Esophagus squamous epithelium (tissue), 5 donors: ENCODE measurements around the gene MPI. TPM values are rescaled to one million over a fixed set of nuclear protein-coding genes. Genes with fewer than 3 reads are reported as not detected.

ENCODE experiments used
- DNase-seq: peaks from one replicate; lab custom pipeline; 2025; lab: John Stamatoyannopoulos, UW
- H3K27ac ChIP-seq, 4 donors: fragments of 200-600 bp; sonication (generic); one replicate each; pipeline ENCODE4 v1.5.1; 2016 to 2019; ENCODE audit warnings: mild to moderate bottlenecking in 1 of 4
- H3K27me3 ChIP-seq, 4 donors: fragments of 200-600 bp; sonication (generic); 1 replicate in 3 of 4; 2 replicates in 1 of 4; pipeline versions ENCODE4 v1.5.1 to v1.6.0; 2017 to 2021; ENCODE audit warnings: antibody characterized with exemption in 1 of 4
- H3K36me3 ChIP-seq, 3 donors: fragments of 200-600 bp; sonication (generic); one replicate each; pipeline ENCODE4 v1.5.1; 2016 to 2019
- H3K4me1 ChIP-seq, 3 donors: fragments of 200-600 bp; sonication (generic); one replicate each; pipeline ENCODE4 v1.5.1; 2017 to 2019
- H3K4me3 ChIP-seq, 4 donors: fragments of 200-600 bp; sonication (generic); 1 replicate in 3 of 4; 2 replicates in 1 of 4; pipeline ENCODE4 v1.5.1; 2016 to 2019; ENCODE audit warnings: mild to moderate bottlenecking in 2 of 4, moderate library complexity in 1 of 4
- H3K9me3 ChIP-seq, 3 donors: fragments of 200-600 bp; sonication (generic); one replicate each; pipeline ENCODE4 v1.5.1; 2016 to 2019
- CTCF ChIP-seq, 6 experiments: fragments of 450-650 bp in 4 of 6; fragments of 200-600 bp in 2 of 6; sonication (generic) in 2 of 6; IDR thresholded peaks; one replicate each; pipeline ENCODE4 v1.5.1; 2016 to 2019; ENCODE audit warnings: antibody characterized with exemption in 6 of 6, mild to moderate bottlenecking in 4 of 6, moderate library complexity in 4 of 6
- POLR2A ChIP-seq, 4 donors: fragments of 450-650 bp; IDR thresholded peaks; one replicate each; pipeline ENCODE4 v1.6.1; 2017; ENCODE audit warnings: antibody characterized with exemption in 4 of 4, mild to moderate bottlenecking in 4 of 4, moderate library complexity in 3 of 4
- WGBS, 2 donors: methylation state at CpG; one replicate each; pipeline ENCODE4 v1.1.5; 2018; 5-methylcytosine and 5-hydroxymethylcytosine counted together
- intact Hi-C: fragments of 100-400 bp; cut with DNase I; formaldehyde crosslinking; loops from one replicate; pipeline ENCODE4 v1.15.0; 2022
- total RNA-seq, 4 donors: library from RNA; depleted of rRNA; stranded (reverse); fragments of >200 nt; gene quantifications; one replicate each; pipeline ENCODE4 v1.1.0, GENCODE V29; 2016
- donor health status: DM: yes; HTN: yes; CAD: no.

MPI gene
- total RNA-seq, 4 donors from 2014 or later, result 26.5 to 51.9 (median 47.9) TPM

- peaks cover 5 to 44% (median 10%) of the 10 kb centered on the region in 3 donors for H3K4me1 ChIP-seq
- peak overlapping the region in 1 of 4 donors; percentile 16 for H3K27ac ChIP-seq
- H3K36me3 ChIP-seq, result peaks cover 8 to 88% (median 23%) of the 10 kb centered on the region in 3 donors
- 87 to 97% methylated on average over 4 to 5 of the region's 6 CpGs for WGBS, 2 donors
- no peak overlapping the region for H3K4me3 ChIP-seq
- TF ChIP-seq POLR2A (IDR thresholded peaks at IDR 0.05) (no peak), CTCF (IDR thresholded peaks at IDR 0.05) (no peak)
- H3K9me3 ChIP-seq, result no peaks in the 10 kb centered on the region
- no peak for DNase-seq
- no peaks in the 10 kb centered on the region for H3K27me3 ChIP-seq
- intact Hi-C loops, result no loop called here
Observed at GRCh38 chr15:74895830-74896229, 6.0 kb downstream of the MPI start.

- WGBS, 2 donors, result 70 to 88% methylated on average over 3 of the region's 3 CpGs
Observed at GRCh38 chr15:74896316-74896715, 6.5 kb downstream of the MPI start.

GRCh38 chr15:74897300-74897701 is 7.5 kb downstream of the MPI start:
- H3K9me3 ChIP-seq, result no peaks in the 10 kb centered on the region
- H3K27me3 ChIP-seq, result no peaks in the 10 kb centered on the region
- H3K27ac ChIP-seq, result no peak overlapping the region
- H3K36me3 ChIP-seq, result peaks cover 16 to 90% (median 24%) of the 10 kb centered on the region in 3 donors
- TF ChIP-seq CTCF (IDR thresholded peaks at IDR 0.05) (no peak), POLR2A (IDR thresholded peaks at IDR 0.05) (no peak)
- no peak for DNase-seq
- 56 to 82% methylated on average over 3 of the region's 6 CpGs for WGBS, 2 donors
- no peak overlapping the region for H3K4me3 ChIP-seq
- peaks cover 9 to 44% (median 14%) of the 10 kb centered on the region in 3 donors for H3K4me1 ChIP-seq
- intact Hi-C loops, result no loop called here

More at GRCh38 chr15:74896316-74896715, 6.5 kb downstream of the MPI start:
- H3K27me3 ChIP-seq, result no peaks in the 10 kb centered on the region
- H3K4me3 ChIP-seq, result no peak overlapping the region
- peaks cover 3 to 44% (median 8%) of the 10 kb centered on the region in 3 donors for H3K4me1 ChIP-seq
- no peak for TF ChIP-seq CTCF (IDR thresholded peaks at IDR 0.05)
- no peak for TF ChIP-seq POLR2A (IDR thresholded peaks at IDR 0.05)
- peak overlapping the region in 1 of 4 donors; percentile 16 for H3K27ac ChIP-seq
- no peaks in the 10 kb centered on the region for H3K9me3 ChIP-seq
- intact Hi-C loops, result no loop called here
- H3K36me3 ChIP-seq, result peaks cover 12 to 90% (median 24%) of the 10 kb centered on the region in 3 donors
- no peak for DNase-seq

GRCh38 chr15:74901612-74902063 is 11.8 kb downstream of the MPI start:
- Histone ChIP-seq H3K27ac (peak overlapping the region; percentile 5 to 75 (median 56)), H3K27me3 (no peaks in the 10 kb centered on the region), H3K36me3 (peaks cover 32 to 86% (median 35%) of the 10 kb centered on the region in 3 donors), H3K4me3 (no peak overlapping the region), H3K4me1 (peaks cover 20 to 58% (median 23%) of the 10 kb centered on the region in 3 donors), H3K9me3 (no peaks in the 10 kb centered on the region)
- DNase-seq, result no peak
- intact Hi-C loops, result loop anchor here (10.0 kb wide), 1 partner anchor 97 kb away; no protein-coding TSS in a partner anchor
- no peak for TF ChIP-seq POLR2A (IDR thresholded peaks at IDR 0.05)
- peak; percentile 83 to 98 (median 94) for TF ChIP-seq CTCF (IDR thresholded peaks at IDR 0.05)
- WGBS, 2 donors, result 6 to 12% methylated on average over 5 of the region's 5 CpGs

GRCh38 chr15:74902295-74903075 is 12.6 kb downstream of the MPI start:
- 71 to 78% methylated on average over 2 to 4 of the region's 4 CpGs for WGBS, 2 donors
- intact Hi-C loops, result loop anchor here (10.0 kb wide), 1 partner anchor 98 kb away; no protein-coding TSS in a partner anchor
- H3K9me3 ChIP-seq, result no peaks in the 10 kb centered on the region
- no peaks in the 10 kb centered on the region for H3K27me3 ChIP-seq
- H3K4me1 ChIP-seq, result peaks cover 20 to 56% (median 26%) of the 10 kb centered on the region in 3 donors
- peaks cover 32 to 78% (median 35%) of the 10 kb centered on the region in 3 donors for H3K36me3 ChIP-seq
- TF ChIP-seq POLR2A (IDR thresholded peaks at IDR 0.05) (no peak), CTCF (IDR thresholded peaks at IDR 0.05) (no peak)
- DNase-seq, result no peak
- no peak overlapping the region for H3K4me3 ChIP-seq
- peak overlapping the region; percentile 21 to 75 (median 56) for H3K27ac ChIP-seq
